Chondrocyte (in vitro differentiated cells): ENCODE data around the gene ABHD6. TPM values are rescaled to one million over a fixed set of nuclear protein-coding genes. Genes with fewer than 3 reads are reported as not detected.
"Not testable (repeated sequence)": the region's sequence is repeated elsewhere in the genome, so short reads cannot be mapped to it uniquely, and the experiment has no call there.

Experiments used
- DNase-seq: peaks from one replicate; pipeline ENCODE4 v3.0.0; 2021; ENCODE audit warnings: mixed read lengths, low spot score
- H3K27ac Mint-ChIP-seq: one replicate; pipeline ENCODE4 v1.8.0; 2021; ENCODE audit warnings: mild to moderate bottlenecking, moderate library complexity, mixed read lengths; ENCODE audit not compliant: unreplicated experiment
- H3K27me3 Mint-ChIP-seq: 2 replicates; pipeline ENCODE4 v1.8.0; 2021; ENCODE audit warnings: low read depth, mixed read lengths
- H3K36me3 Mint-ChIP-seq: 2 replicates; pipeline ENCODE4 v1.8.0; 2021; ENCODE audit warnings: low read depth, mixed read lengths
- H3K4me1 Mint-ChIP-seq: 2 replicates; pipeline ENCODE4 v1.8.0; 2021; ENCODE audit warnings: low read depth, mild to moderate bottlenecking, mixed read lengths
- H3K4me3 Mint-ChIP-seq: one replicate; pipeline ENCODE4 v1.8.0; 2021; ENCODE audit warnings: mild to moderate bottlenecking, moderate library complexity, mixed read lengths; ENCODE audit not compliant: unreplicated experiment
- H3K9me3 Mint-ChIP-seq: 2 replicates; pipeline ENCODE4 v1.8.0; 2021; ENCODE audit warnings: low read depth, mixed read lengths
- total RNA-seq: library from RNA; stranded (reverse); gene quantifications from 3 replicates; pipeline ENCODE4 v1.2.1, GENCODE V29; 2021
- TF ChIP-seq, protein P1 (sequence below): fragments of 200-600 bp; sonication (generic); IDR thresholded peaks from 2 replicates; pipeline ENCODE4 v1.5.0; 2021; ENCODE audit warnings: antibody characterized with exemption, mild to moderate bottlenecking, moderate library complexity

Gene ABHD6
- total RNA-seq, 1 donor from 2014 or later: 7.4 TPM

DNA sequence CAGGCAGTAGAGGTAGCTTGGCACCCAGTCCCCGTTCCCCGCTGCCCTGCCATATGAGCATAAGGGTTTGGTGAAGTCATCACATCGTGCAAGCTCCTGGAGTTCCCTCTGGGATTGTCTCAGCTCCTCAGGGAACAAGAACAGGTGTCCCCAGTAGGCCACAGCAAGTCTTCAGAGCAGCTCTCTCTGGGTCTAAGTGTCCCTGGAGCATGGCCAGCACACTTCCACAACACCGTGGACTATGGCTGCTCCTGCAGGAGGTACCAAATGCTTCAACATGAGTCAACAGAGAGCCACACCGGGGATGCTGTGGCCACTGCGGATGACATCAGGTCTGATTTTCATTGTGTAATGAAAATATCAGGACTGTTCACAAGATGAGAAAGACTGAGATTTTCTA lies 23.1 kb downstream of the ABHD6 start:
- no peak for DNase-seq
- H3K27ac Mint-ChIP-seq: peak overlapping the region; percentile 41
- no peak overlapping the region for H3K4me3 Mint-ChIP-seq
- H3K27me3 Mint-ChIP-seq: no peaks in the 10 kb centered on the region
- H3K36me3 Mint-ChIP-seq: peaks cover 12% of the 10 kb centered on the region
- TF ChIP-seq, protein P1, sequence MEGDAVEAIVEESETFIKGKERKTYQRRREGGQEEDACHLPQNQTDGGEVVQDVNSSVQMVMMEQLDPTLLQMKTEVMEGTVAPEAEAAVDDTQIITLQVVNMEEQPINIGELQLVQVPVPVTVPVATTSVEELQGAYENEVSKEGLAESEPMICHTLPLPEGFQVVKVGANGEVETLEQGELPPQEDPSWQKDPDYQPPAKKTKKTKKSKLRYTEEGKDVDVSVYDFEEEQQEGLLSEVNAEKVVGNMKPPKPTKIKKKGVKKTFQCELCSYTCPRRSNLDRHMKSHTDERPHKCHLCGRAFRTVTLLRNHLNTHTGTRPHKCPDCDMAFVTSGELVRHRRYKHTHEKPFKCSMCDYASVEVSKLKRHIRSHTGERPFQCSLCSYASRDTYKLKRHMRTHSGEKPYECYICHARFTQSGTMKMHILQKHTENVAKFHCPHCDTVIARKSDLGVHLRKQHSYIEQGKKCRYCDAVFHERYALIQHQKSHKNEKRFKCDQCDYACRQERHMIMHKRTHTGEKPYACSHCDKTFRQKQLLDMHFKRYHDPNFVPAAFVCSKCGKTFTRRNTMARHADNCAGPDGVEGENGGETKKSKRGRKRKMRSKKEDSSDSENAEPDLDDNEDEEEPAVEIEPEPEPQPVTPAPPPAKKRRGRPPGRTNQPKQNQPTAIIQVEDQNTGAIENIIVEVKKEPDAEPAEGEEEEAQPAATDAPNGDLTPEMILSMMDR: no peak
- H3K4me1 Mint-ChIP-seq: no peaks in the 10 kb centered on the region
- no peaks in the 10 kb centered on the region for H3K9me3 Mint-ChIP-seq

- H3K9me3 Mint-ChIP-seq: no peaks in the 10 kb centered on the region
- H3K27ac Mint-ChIP-seq: no peak overlapping the region
- H3K27me3 Mint-ChIP-seq: no peaks in the 10 kb centered on the region
- TF ChIP-seq, protein P1: no peak
- H3K36me3 Mint-ChIP-seq: peaks cover 12% of the 10 kb centered on the region
- no peak for DNase-seq
- H3K4me3 Mint-ChIP-seq: no peak overlapping the region
- no peaks in the 10 kb centered on the region for H3K4me1 Mint-ChIP-seq
These were observed 24.5 kb downstream of the ABHD6 start for GRCh38 chr3:58261954-58262666.

DNA sequence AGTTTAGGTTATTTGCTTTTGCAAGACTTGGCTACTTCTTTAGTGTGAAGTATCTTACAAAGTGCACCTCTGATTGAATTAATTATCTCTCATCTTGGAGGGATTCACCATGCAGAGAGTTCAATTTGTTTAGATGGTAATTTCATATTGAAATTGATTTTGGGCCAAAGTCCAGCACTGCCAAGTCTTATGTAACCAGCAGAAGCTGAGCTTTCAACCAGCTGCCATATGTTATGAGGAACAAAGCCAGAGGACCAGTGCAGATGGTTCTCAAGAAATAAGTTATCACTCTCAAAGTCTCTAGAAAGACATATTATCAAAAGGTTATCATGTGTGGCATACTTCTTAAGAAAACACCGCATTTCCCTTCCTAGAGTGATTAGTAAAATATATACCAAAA lies 29.0 kb downstream of the ABHD6 start:
- no peak for DNase-seq
- Mint-ChIP-seq H3K4me1 (no peaks in the 10 kb centered on the region), H3K4me3 (no peak overlapping the region), H3K27ac (no peak overlapping the region), H3K36me3 (peaks cover 9% of the 10 kb centered on the region), H3K9me3 (no peaks in the 10 kb centered on the region), H3K27me3 (no peaks in the 10 kb centered on the region)
- TF ChIP-seq, protein P1: no peak

- H3K36me3 Mint-ChIP-seq: peaks cover 11% of the 10 kb centered on the region
- H3K9me3 Mint-ChIP-seq, H3K27me3 Mint-ChIP-seq, H3K4me1 Mint-ChIP-seq, DNase-seq, H3K27ac Mint-ChIP-seq, H3K4me3 Mint-ChIP-seq: not testable (repeated sequence)
These were observed 30.0 kb downstream of the ABHD6 start for GRCh38 chr3:58267543-58267942.

DNA sequence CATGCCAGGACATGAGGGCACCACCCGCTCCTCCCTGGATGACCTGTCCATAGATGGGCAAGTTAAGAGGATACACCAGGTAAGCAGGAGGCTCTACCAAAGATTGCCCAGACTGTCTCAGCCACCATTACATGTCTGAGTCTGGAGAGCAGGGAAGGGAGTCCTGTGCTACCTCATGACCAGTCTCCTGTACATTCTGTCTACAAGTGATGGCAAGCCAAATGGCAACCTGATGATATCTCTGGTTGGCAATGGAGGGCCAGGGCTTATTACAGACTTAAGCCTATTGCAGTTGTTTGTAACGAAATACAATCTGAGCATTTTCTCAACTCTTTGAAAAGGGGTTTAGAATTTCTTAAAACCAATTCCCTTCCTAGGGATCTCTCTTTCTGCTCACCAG lies 31.8 kb downstream of the ABHD6 start:
- Mint-ChIP-seq H3K9me3 (no peaks in the 10 kb centered on the region), H3K4me3 (no peak overlapping the region)

More for the DNA sequence above, 31.8 kb downstream of the ABHD6 start:
- H3K36me3 Mint-ChIP-seq: peaks cover 8% of the 10 kb centered on the region
- no peak overlapping the region for H3K27ac Mint-ChIP-seq
- DNase-seq: no peak
- peaks cover 12% of the 10 kb centered on the region for H3K4me1 Mint-ChIP-seq
- TF ChIP-seq, protein P1: no peak
- H3K27me3 Mint-ChIP-seq: no peaks in the 10 kb centered on the region
